IMR-90 (cell line): ENCODE results near the gene RBFOX2. TPM values are rescaled to one million over a fixed set of nuclear protein-coding genes. Genes with fewer than 3 reads are reported as not detected.

Experiments
- ATAC-seq: fragments of 200-7000 bp; cut with Tn5 transposase; 2 replicates; pipeline ENCODE4 v1.9.1; 2020; ENCODE audit warnings: low read depth, mild to moderate bottlenecking, moderate library complexity
- BruUV-seq: library from RNA; stranded (reverse); fragments of 400-500 nt; replicated peaks from 2 replicates; lab custom pipeline; 2021; lab: Mats Ljungman, UMichigan
- CTCF ChIA-PET: fragments of 300-600 bp; formaldehyde crosslinking; extraction: SDS; loops from one replicate; lab custom pipeline; 2021; ENCODE audit warnings: antibody characterized with exemption; lab: Yijun Ruan, JAX
- POLR2A ChIA-PET: fragments of 300-600 bp; sonication (Branson Sonifier 250); formaldehyde crosslinking; loops from one replicate; lab custom pipeline; 2022; ENCODE audit warnings: antibody characterized with exemption; ENCODE audit not compliant: unreplicated experiment; lab: Charles Lee
- DNase-seq: peaks from one replicate; pipeline ENCODE4 v3.0.0; 2013
- H2AFZ ChIP-seq: replicated peaks from 2 replicates; pipeline ENCODE3; 2013; ENCODE audit warnings: low read length, mild to moderate bottlenecking; ENCODE audit not compliant: poor library complexity
- H2AK5ac ChIP-seq: 2 replicates; pipeline ENCODE4 v1.6.1; 2013; ENCODE audit warnings: low read depth, low read length, inconsistent platforms
- H2AK9ac ChIP-seq: replicated peaks from 2 replicates; pipeline ENCODE3; 2013; ENCODE audit warnings: mild to moderate bottlenecking, low read depth, low read length, moderate library complexity; ENCODE audit not compliant: poor library complexity
- H2BK120ac ChIP-seq: 2 replicates; pipeline ENCODE4 v1.6.1; 2013; ENCODE audit warnings: low read depth, low read length, inconsistent platforms
- H2BK15ac ChIP-seq: 3 replicates; pipeline ENCODE4 v1.6.1; 2013; ENCODE audit warnings: low read depth, low read length, inconsistent platforms
- H2BK20ac ChIP-seq: 2 replicates; pipeline ENCODE4 v1.6.1; 2013; ENCODE audit warnings: low read depth, mild to moderate bottlenecking, inconsistent platforms, low read length, moderate library complexity
- H2BK5ac ChIP-seq: 2 replicates; pipeline ENCODE4 v1.6.1; 2013; ENCODE audit warnings: mild to moderate bottlenecking, low read depth, low read length, inconsistent platforms; ENCODE audit not compliant: poor library complexity, severe bottlenecking
- H3K14ac ChIP-seq: replicated peaks from 2 replicates; pipeline ENCODE4 v1.6.1; 2013; ENCODE audit warnings: low read depth, low read length, inconsistent platforms
- H3K18ac ChIP-seq: 2 replicates; pipeline ENCODE4 v1.6.1; 2013; ENCODE audit warnings: low read depth, low read length, control low read depth
- H3K23ac ChIP-seq: 2 replicates; pipeline ENCODE4 v1.6.1; 2013; ENCODE audit warnings: low read depth, low read length, inconsistent platforms
- H3K27ac ChIP-seq: 2 replicates; pipeline ENCODE4 v1.5.1; 2013; ENCODE audit warnings: mild to moderate bottlenecking, control low read depth, low read length; ENCODE audit not compliant: insufficient read depth
- H3K27me3 ChIP-seq: 2 replicates; pipeline ENCODE4 v1.6.1; 2013; ENCODE audit warnings: low read length; ENCODE audit not compliant: control insufficient read depth, insufficient read depth
- H3K36me3 ChIP-seq: 2 replicates; pipeline ENCODE4 v1.6.1; 2013; ENCODE audit warnings: low read length, mixed read lengths; ENCODE audit not compliant: control insufficient read depth, insufficient read depth
- H3K4ac ChIP-seq: 2 replicates; pipeline ENCODE4 v1.6.1; 2013; ENCODE audit warnings: low read depth, low read length, inconsistent platforms
- H3K4me1 ChIP-seq: 2 replicates; pipeline ENCODE4 v1.6.1; 2013; ENCODE audit warnings: low read length, mixed read lengths; ENCODE audit not compliant: control insufficient read depth, insufficient read depth
- H3K4me2 ChIP-seq: 2 replicates; pipeline ENCODE4 v1.6.1; 2013; ENCODE audit warnings: low read depth, mild to moderate bottlenecking, control low read depth, low read length, moderate library complexity
- H3K4me3 ChIP-seq: 2 replicates; pipeline ENCODE4 v1.5.1; 2013; ENCODE audit warnings: low read depth, mild to moderate bottlenecking, control low read depth, low read length, moderate library complexity; ENCODE audit not compliant: insufficient read depth
- H3K56ac ChIP-seq: 2 replicates; pipeline ENCODE4 v1.6.1; 2013; ENCODE audit warnings: low read length, inconsistent platforms; ENCODE audit not compliant: insufficient read depth; ENCODE audit errors: extremely low read depth
- H3K79me1 ChIP-seq, 2 experiments: 2 replicates each; pipeline ENCODE4 v1.6.1; 2013; ENCODE audit warnings: low read length in 2 of 2, inconsistent platforms in 1 of 2, low read depth in 1 of 2
- H3K9ac ChIP-seq: 2 replicates; pipeline ENCODE4 v1.6.1; 2013; ENCODE audit warnings: low read depth, low read length, control low read depth
- H3K9me1 ChIP-seq: 2 replicates; pipeline ENCODE4 v1.6.1; 2013; ENCODE audit warnings: low read length, inconsistent platforms; ENCODE audit not compliant: insufficient read depth
- H3K9me3 ChIP-seq: 2 replicates; pipeline ENCODE4 v1.6.1; 2013; ENCODE audit warnings: low read length; ENCODE audit not compliant: control insufficient read depth, insufficient read depth
- H4K20me1 ChIP-seq: 2 replicates; pipeline ENCODE4 v1.6.1; 2013; ENCODE audit warnings: low read length, inconsistent platforms; ENCODE audit not compliant: insufficient read depth
- H4K5ac ChIP-seq: 2 replicates; pipeline ENCODE4 v1.6.1; 2013; ENCODE audit warnings: mild to moderate bottlenecking, low read depth, low read length, control low read depth
- H4K8ac ChIP-seq, 2 experiments: 2 replicates each; pipeline ENCODE4 v1.6.1; 2013; ENCODE audit warnings: low read depth in 2 of 2, low read length in 2 of 2, control low read depth in 1 of 2, inconsistent platforms in 1 of 2
- H4K91ac ChIP-seq: 2 replicates; pipeline ENCODE4 v1.6.1; 2013; ENCODE audit warnings: low read depth, low read length, inconsistent platforms; ENCODE audit not compliant: insufficient read depth
- CHD1 ChIP-seq: IDR thresholded peaks from 2 replicates; pipeline ENCODE4 v1.6.1; 2012; ENCODE audit warnings: low read depth, low read length, improper control_type of control experiment
- MAFK ChIP-seq: IDR thresholded peaks from 2 replicates; pipeline ENCODE4 v1.6.1; 2012; ENCODE audit warnings: low read depth, low read length, improper control_type of control experiment
- RCOR1 ChIP-seq: IDR thresholded peaks from 2 replicates; pipeline ENCODE4 v1.6.1; 2012; ENCODE audit warnings: mild to moderate bottlenecking, low read length, improper control_type of control experiment; ENCODE audit not compliant: insufficient replicate concordance
- SMC3 ChIP-seq: fragments of 150-350 bp; IDR thresholded peaks from 2 replicates; pipeline ENCODE4 v1.6.1; 2016; ENCODE audit warnings: low read depth, mild to moderate bottlenecking, antibody characterized with exemption, low read length, moderate library complexity
- WGBS, 2 experiments: methylation state at CpG; one replicate each; pipeline versions ENCODE4 v1.1.5 to v1.1.7; 2013; ENCODE audit warnings: missing lambda C conversion rate in 2 of 2; ENCODE audit not compliant: insufficient read length in 1 of 2; ENCODE audit errors: extremely low coverage in 2 of 2; 5-methylcytosine and 5-hydroxymethylcytosine counted together
- dilution Hi-C: fragments of 300-500 bp; cut with HindIII; formaldehyde crosslinking; loops from one replicate; pipeline ENCODE4 v1.14.3; 2018; ENCODE audit warnings: low sequenced_read_pairs; ENCODE audit not compliant: unreplicated experiment
- in situ Hi-C: fragments of 300-500 bp; cut with MboI; formaldehyde crosslinking; loops from 3 replicates; pipeline ENCODE4 v1.14.3; 2019; ENCODE audit warnings: low sequenced_read_pairs, inconsistent platforms, mixed read lengths
- intact Hi-C: fragments of 100-400 bp; cut with micrococcal nuclease; formaldehyde crosslinking; loops from 2 replicates; pipeline ENCODE4 v1.10.0; 2022
- polyA plus RNA-seq, 3 experiments: library from polyadenylated mRNA; depleted of rRNA; stranded (reverse); fragments of >200 nt; gene quantifications; 2 replicates each; pipeline ENCODE4 v1.2.3, GENCODE V29; 2012; ENCODE audit warnings: low replicate concordance in 1 of 3
- total RNA-seq: library from RNA; depleted of rRNA; stranded (reverse); fragments of >200 nt; gene quantifications from 2 replicates; pipeline ENCODE4 v1.2.3, GENCODE V29; 2012
- TF ChIP-seq, protein P1 (sequence below): fragments of 150-350 bp; IDR thresholded peaks from 2 replicates; pipeline ENCODE4 v1.6.1; 2017; ENCODE audit warnings: mild to moderate bottlenecking, antibody characterized with exemption, low read length, low read depth
- TF ChIP-seq, protein P2 (sequence below): conservative IDR thresholded peaks from 2 replicates; pipeline ENCODE4 v1.5.1; 2012; ENCODE audit warnings: mild to moderate bottlenecking, low read depth, low read length, improper control_type of control experiment
- TF ChIP-seq, protein P3 (sequence below): fragments of 150-350 bp; IDR thresholded peaks from 2 replicates; pipeline ENCODE4 v1.6.1; 2016; ENCODE audit warnings: low read depth, mild to moderate bottlenecking, low read length, moderate library complexity, borderline replicate concordance

Gene RBFOX2
- total and polyA plus RNA-seq, 2 of the 4 experiments (the other 2 are of a cell fraction) = 146 to 178 TPM

DNA sequence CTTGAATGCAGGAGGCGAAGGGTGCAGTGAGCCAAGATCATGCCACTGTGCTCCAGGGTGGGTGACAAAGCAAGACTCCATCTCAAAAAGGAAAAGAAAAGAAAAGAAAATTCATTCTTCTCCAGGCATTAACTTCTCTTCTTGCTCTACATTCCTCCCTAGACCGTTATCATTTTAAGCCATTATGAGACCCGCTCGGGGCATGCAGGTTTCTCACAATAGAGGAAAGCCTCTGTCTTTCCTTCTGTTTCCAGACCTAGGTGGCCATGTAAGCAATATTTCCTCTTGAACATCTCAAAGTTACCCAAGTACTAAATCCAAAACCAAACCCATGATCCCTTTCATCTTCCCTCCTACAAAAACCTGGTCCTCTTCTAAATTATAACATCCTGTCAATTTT, 139.6 kb downstream of the RBFOX2 start:
- no peaks in the 10 kb centered on the region for H3K9me3 ChIP-seq
- no peak overlapping the region for H2AK5ac ChIP-seq
- TF ChIP-seq MAFK (no peak), RCOR1 (no peak), SMC3 (no peak), CHD1 (no peak)
- TF ChIP-seq, protein P1, sequence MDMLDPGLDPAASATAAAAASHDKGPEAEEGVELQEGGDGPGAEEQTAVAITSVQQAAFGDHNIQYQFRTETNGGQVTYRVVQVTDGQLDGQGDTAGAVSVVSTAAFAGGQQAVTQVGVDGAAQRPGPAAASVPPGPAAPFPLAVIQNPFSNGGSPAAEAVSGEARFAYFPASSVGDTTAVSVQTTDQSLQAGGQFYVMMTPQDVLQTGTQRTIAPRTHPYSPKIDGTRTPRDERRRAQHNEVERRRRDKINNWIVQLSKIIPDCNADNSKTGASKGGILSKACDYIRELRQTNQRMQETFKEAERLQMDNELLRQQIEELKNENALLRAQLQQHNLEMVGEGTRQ = no peak
- TF ChIP-seq, protein P2, sequence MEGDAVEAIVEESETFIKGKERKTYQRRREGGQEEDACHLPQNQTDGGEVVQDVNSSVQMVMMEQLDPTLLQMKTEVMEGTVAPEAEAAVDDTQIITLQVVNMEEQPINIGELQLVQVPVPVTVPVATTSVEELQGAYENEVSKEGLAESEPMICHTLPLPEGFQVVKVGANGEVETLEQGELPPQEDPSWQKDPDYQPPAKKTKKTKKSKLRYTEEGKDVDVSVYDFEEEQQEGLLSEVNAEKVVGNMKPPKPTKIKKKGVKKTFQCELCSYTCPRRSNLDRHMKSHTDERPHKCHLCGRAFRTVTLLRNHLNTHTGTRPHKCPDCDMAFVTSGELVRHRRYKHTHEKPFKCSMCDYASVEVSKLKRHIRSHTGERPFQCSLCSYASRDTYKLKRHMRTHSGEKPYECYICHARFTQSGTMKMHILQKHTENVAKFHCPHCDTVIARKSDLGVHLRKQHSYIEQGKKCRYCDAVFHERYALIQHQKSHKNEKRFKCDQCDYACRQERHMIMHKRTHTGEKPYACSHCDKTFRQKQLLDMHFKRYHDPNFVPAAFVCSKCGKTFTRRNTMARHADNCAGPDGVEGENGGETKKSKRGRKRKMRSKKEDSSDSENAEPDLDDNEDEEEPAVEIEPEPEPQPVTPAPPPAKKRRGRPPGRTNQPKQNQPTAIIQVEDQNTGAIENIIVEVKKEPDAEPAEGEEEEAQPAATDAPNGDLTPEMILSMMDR = no peak
- TF ChIP-seq, protein P3, sequence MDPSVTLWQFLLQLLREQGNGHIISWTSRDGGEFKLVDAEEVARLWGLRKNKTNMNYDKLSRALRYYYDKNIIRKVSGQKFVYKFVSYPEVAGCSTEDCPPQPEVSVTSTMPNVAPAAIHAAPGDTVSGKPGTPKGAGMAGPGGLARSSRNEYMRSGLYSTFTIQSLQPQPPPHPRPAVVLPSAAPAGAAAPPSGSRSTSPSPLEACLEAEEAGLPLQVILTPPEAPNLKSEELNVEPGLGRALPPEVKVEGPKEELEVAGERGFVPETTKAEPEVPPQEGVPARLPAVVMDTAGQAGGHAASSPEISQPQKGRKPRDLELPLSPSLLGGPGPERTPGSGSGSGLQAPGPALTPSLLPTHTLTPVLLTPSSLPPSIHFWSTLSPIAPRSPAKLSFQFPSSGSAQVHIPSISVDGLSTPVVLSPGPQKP = no peak
- H3K79me1 ChIP-seq = peaks cover 47 to 73% of the 10 kb centered on the region in 2 experiments
- dilution Hi-C loops = no loop called here
- peaks cover 17% of the 10 kb centered on the region for H3K4me1 ChIP-seq
- DNase-seq (no peak), ATAC-seq (no peak)
- no TSS peak for BruUV-seq
- H2BK15ac ChIP-seq = no peak overlapping the region
- no peak overlapping the region for H2AFZ ChIP-seq
- no peak overlapping the region for H3K4me2 ChIP-seq
- peaks cover 27% of the 10 kb centered on the region for H3K9me1 ChIP-seq
- H3K56ac ChIP-seq = no peak overlapping the region
- ChIA-PET POLR2A (no interaction called here), CTCF (no interaction called here)
- 92% methylated on average over 2 of the region's 4 CpGs; no CpG with 5 or more reads in 1 of the 2 experiments for whole genome bisulfite sequencing, 2 experiments
- no peak overlapping the region for H2BK120ac ChIP-seq
- H3K14ac ChIP-seq = no peak overlapping the region
- H3K4ac ChIP-seq = no peak overlapping the region
- no peaks in the 10 kb centered on the region for H3K36me3 ChIP-seq
- H3K9ac ChIP-seq = no peak overlapping the region
- no peak overlapping the region for H3K4me3 ChIP-seq
- H2AK9ac ChIP-seq = no peak overlapping the region
- no peak overlapping the region for H4K5ac ChIP-seq
- H3K18ac ChIP-seq = no peak overlapping the region
- no peak overlapping the region for H4K91ac ChIP-seq
- no peak overlapping the region for H3K27ac ChIP-seq
- in situ Hi-C loops = no loop called here
- intact Hi-C loops = no loop called here
- no peak overlapping the region for H4K8ac ChIP-seq
- no peak overlapping the region for H2BK20ac ChIP-seq
- H3K23ac ChIP-seq = no peak overlapping the region
- H4K20me1 ChIP-seq = peaks cover 56% of the 10 kb centered on the region
- H2BK5ac ChIP-seq = no peak overlapping the region
- no peaks in the 10 kb centered on the region for H3K27me3 ChIP-seq
